ENCODE measurements around the gene SP100.

- TF ChIP-seq TAF1 (IDR thresholded peaks at IDR 0.05; ENCODE audit: low read depth): no peak
- TF ChIP-seq EGR1 (IDR thresholded peaks at IDR 0.05): no peak
- no peak for TF ChIP-seq TEAD4 (IDR thresholded peaks at IDR 0.05)
- no peak for TF ChIP-seq YY1 (IDR thresholded peaks at IDR 0.05; ENCODE audit: low read depth)
- TF ChIP-seq CEBPB (IDR thresholded peaks at IDR 0.05): no peak
- no peak for TF ChIP-seq MAX (IDR thresholded peaks at IDR 0.05)
- no peak for TF ChIP-seq EP300 (IDR thresholded peaks at IDR 0.05; ENCODE audit: borderline replicate concordance)
- no peak for TF ChIP-seq NFIC (IDR thresholded peaks at IDR 0.05)
- TF ChIP-seq REST (IDR thresholded peaks at IDR 0.05; ENCODE audit: low read depth): no peak
Observed at GRCh38 chr2:230475143-230475542, 59.1 kb downstream of the SP100 start.

Data from Ishikawa (cell line).